ENCODE measurements around the gene PKN2. TPM values are rescaled to one million over a fixed set of nuclear protein-coding genes. Genes with fewer than 3 reads are reported as not detected.

The PKN2 gene
- total and polyA plus RNA-seq, 2 of the 4 experiments (the other 2 are of a cell fraction): 12.7 to 22.2 TPM

DNA sequence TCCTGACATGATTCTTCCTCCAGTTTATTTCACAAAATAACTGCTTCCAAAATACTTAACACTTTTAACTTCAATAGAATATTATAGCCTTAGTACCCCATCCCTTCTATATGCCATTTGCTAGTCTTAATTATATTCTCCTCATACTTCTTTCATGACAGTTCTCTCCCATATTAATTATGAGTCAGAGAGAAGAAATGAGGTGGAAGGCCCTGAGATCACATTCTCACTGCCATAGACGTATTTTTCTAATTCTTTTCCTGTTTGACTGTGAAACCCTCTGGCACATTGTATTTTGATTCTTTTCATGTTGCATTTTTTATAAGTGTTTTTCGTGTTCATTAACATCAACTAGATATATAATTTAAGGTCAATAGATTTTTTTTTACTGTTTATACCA, 118.9 kb downstream of the PKN2 start:
- intact Hi-C loops (cut with micrococcal nuclease) (no loop called here), dilution Hi-C loops (cut with HindIII; ENCODE audit: low sequenced_read_pairs, unreplicated experiment) (no loop called here), in situ Hi-C loops (cut with MboI; ENCODE audit: low sequenced_read_pairs) (no loop called here)
- Histone ChIP-seq H2BK20ac (ENCODE audit: low read depth, low read length) (no peak overlapping the region), H3K56ac (ENCODE audit: extremely low read depth, insufficient read depth, low read length) (no peak overlapping the region), H3K9me1 (ENCODE audit: insufficient read depth, low read length) (no peaks in the 10 kb centered on the region; the same call in 1 of the 2 replicates), H2AFZ (replicated peaks; ENCODE audit: low read length, poor library complexity) (no peak overlapping the region), H3K14ac (replicated peaks; ENCODE audit: low read depth, low read length) (0 out of 2 replicates have a peak overlapping the region, but pooled peaks have one; percentile 37), H2AK9ac (replicated peaks; ENCODE audit: low read depth, low read length, poor library complexity) (no peak overlapping the region), H3K4ac (ENCODE audit: low read depth, low read length) (no peak overlapping the region), H3K4me2 (ENCODE audit: low read depth, low read length) (no peak overlapping the region; the same call in 1 of the 2 replicates), H3K4me1 (ENCODE audit: control insufficient read depth, insufficient read depth, low read length) (peaks cover 3% of the 10 kb centered on the region; the same call in 1 of the 2 replicates), H3K27ac (ENCODE audit: insufficient read depth, low read length) (no peak overlapping the region), H2BK120ac (ENCODE audit: low read depth, low read length) (0 out of 2 replicates have a peak overlapping the region, but pooled peaks have one; percentile 94), H3K9ac (ENCODE audit: low read depth, low read length) (no peak overlapping the region), H3K79me1 (ENCODE audit: low read depth in 1 of 2, low read length in 2 of 2) (peaks cover 8 to 12% of the 10 kb centered on the region in 2 experiments; a peak in 2 of 4 replicates), H3K23ac (ENCODE audit: low read depth, low read length) (no peak overlapping the region), H3K27me3 (ENCODE audit: control insufficient read depth, insufficient read depth, low read length) (no peaks in the 10 kb centered on the region), H3K36me3 (ENCODE audit: control insufficient read depth, insufficient read depth, low read length) (peaks cover 22% of the 10 kb centered on the region), H4K20me1 (ENCODE audit: insufficient read depth, low read length) (no peaks in the 10 kb centered on the region), H2BK5ac (ENCODE audit: low read depth, low read length, poor library complexity, severe bottlenecking) (peak overlapping the region; percentile 98), H4K91ac (ENCODE audit: insufficient read depth, low read depth, low read length) (no peak overlapping the region), H4K5ac (ENCODE audit: low read depth, low read length) (no peak overlapping the region; the same call in 1 of the 2 replicates), H3K18ac (ENCODE audit: low read depth, low read length) (peak overlapping the region; percentile 93; the same call in 1 of the 2 replicates), H2BK15ac (ENCODE audit: low read depth, low read length) (no peak overlapping the region), H3K4me3 (ENCODE audit: insufficient read depth, low read depth, low read length) (no peak overlapping the region), H2AK5ac (ENCODE audit: low read depth, low read length) (no peak overlapping the region), H4K8ac (ENCODE audit: low read depth in 2 of 2, low read length in 2 of 2) (no peak overlapping the region; a peak in 2 of 4 replicates), H3K9me3 (ENCODE audit: control insufficient read depth, insufficient read depth, low read length) (peaks cover 6% of the 10 kb centered on the region)
- ChIA-PET POLR2A (ENCODE audit: unreplicated experiment) (no interaction called here), CTCF (no interaction called here)
- TF ChIP-seq NFE2L2 (IDR thresholded peaks at IDR 0.05; ENCODE audit: low read depth, low read length) (no peak), MXI1 (IDR thresholded peaks at IDR 0.05; ENCODE audit: borderline replicate concordance, low read depth, low read length) (no peak), POLR2A (IDR thresholded peaks at IDR 0.05; ENCODE audit: low read depth, low read length) (no peak), SMC3 (IDR thresholded peaks at IDR 0.05; ENCODE audit: low read depth, low read length) (no peak), RAD21 (IDR thresholded peaks at IDR 0.05; ENCODE audit: low read length) (no peak), FOS (IDR thresholded peaks at IDR 0.05; ENCODE audit: low read depth, low read length) (no peak), CHD1 (IDR thresholded peaks at IDR 0.05; ENCODE audit: low read depth, low read length) (no peak), RFX5 (IDR thresholded peaks at IDR 0.05; ENCODE audit: low read depth, low read length) (no peak), BHLHE40 (IDR thresholded peaks at IDR 0.05; ENCODE audit: low read depth, low read length) (no peak), MAFK (IDR thresholded peaks at IDR 0.05; ENCODE audit: low read depth, low read length) (no peak), RCOR1 (IDR thresholded peaks at IDR 0.05; ENCODE audit: insufficient replicate concordance, low read length) (no peak), MAZ (IDR thresholded peaks at IDR 0.05; ENCODE audit: borderline replicate concordance, low read depth, low read length) (no peak)
- TF ChIP-seq, protein P1, sequence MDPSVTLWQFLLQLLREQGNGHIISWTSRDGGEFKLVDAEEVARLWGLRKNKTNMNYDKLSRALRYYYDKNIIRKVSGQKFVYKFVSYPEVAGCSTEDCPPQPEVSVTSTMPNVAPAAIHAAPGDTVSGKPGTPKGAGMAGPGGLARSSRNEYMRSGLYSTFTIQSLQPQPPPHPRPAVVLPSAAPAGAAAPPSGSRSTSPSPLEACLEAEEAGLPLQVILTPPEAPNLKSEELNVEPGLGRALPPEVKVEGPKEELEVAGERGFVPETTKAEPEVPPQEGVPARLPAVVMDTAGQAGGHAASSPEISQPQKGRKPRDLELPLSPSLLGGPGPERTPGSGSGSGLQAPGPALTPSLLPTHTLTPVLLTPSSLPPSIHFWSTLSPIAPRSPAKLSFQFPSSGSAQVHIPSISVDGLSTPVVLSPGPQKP (IDR thresholded peaks at IDR 0.05; ENCODE audit: borderline replicate concordance, low read depth, low read length): no peak
- TF ChIP-seq, protein P2, sequence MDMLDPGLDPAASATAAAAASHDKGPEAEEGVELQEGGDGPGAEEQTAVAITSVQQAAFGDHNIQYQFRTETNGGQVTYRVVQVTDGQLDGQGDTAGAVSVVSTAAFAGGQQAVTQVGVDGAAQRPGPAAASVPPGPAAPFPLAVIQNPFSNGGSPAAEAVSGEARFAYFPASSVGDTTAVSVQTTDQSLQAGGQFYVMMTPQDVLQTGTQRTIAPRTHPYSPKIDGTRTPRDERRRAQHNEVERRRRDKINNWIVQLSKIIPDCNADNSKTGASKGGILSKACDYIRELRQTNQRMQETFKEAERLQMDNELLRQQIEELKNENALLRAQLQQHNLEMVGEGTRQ (IDR thresholded peaks at IDR 0.05; ENCODE audit: low read depth, low read length): no peak
- ATAC-seq (ENCODE audit: low read depth) (peak; percentile 79), DNase-seq (peak; percentile 61)
- BruUV-seq (replicated peaks): no TSS peak
- whole genome bisulfite sequencing, 2 experiments (ENCODE audit: extremely low coverage in 2 of 2, insufficient read length in 1 of 2): no CpG with 5 or more reads among the region's 2 CpGs
